Pulmonary artery endothelial cell (primary cell): ENCODE results near the gene SPATA22. TPM values are rescaled to one million over a fixed set of nuclear protein-coding genes. Genes with fewer than 3 reads are reported as not detected.
"Not testable (repeated sequence)": the region's sequence is repeated elsewhere in the genome, so short reads cannot be mapped to it uniquely, and the experiment has no call there.

Experiments used
- DNase-seq: peaks from one replicate; pipeline ENCODE4 v3.0.0-alpha.2; 2011; ENCODE audit warnings: low read depth, low spot score
- total RNA-seq: library from RNA; depleted of rRNA; stranded (reverse); fragments of >200 nt; gene quantifications from 2 replicates; pipeline ENCODE4 v1.2.3, GENCODE V29; 2014

The SPATA22 gene
- 0.07 TPM in 1 of 2 replicates, not detected in the other for total RNA-seq

GRCh38 chr17:3471599-3471998 is at the start of gene SPATA22:
Gene SPATA22, minus strand, starts transcription at chr17:3471819. Its CDS starts 2,494 bp downstream, at chr17:3469325.
- no peak for DNase-seq

- DNase-seq: not testable (repeated sequence)
Measured at GRCh38 chr17:3519472-3519871, 47.9 kb upstream of the SPATA22 start.

GRCh38 chr17:3514873-3515272 is 43.3 kb upstream of the SPATA22 start:
- no peak for DNase-seq

- DNase-seq: not testable (repeated sequence)
Measured at GRCh38 chr17:3514167-3514566, 42.5 kb upstream of the SPATA22 start.

GRCh38 chr17:3513305-3514035 is 41.9 kb upstream of the SPATA22 start:
- DNase-seq: no peak

GRCh38 chr17:3512505-3513171 is 41.0 kb upstream of the SPATA22 start:
- DNase-seq: no peak

- no peak for DNase-seq
Measured at GRCh38 chr17:3511852-3512504, 40.4 kb upstream of the SPATA22 start.

- no peak for DNase-seq
Measured at GRCh38 chr17:3510090-3510489, 38.5 kb upstream of the SPATA22 start.

- DNase-seq: no peak
Measured at GRCh38 chr17:3507869-3508268, 36.2 kb upstream of the SPATA22 start.

GRCh38 chr17:3507071-3507470 is 35.5 kb upstream of the SPATA22 start:
- DNase-seq: no peak

- no peak for DNase-seq
Measured at GRCh38 chr17:3506054-3506453, 34.4 kb upstream of the SPATA22 start.

- DNase-seq: no peak
Measured at GRCh38 chr17:3505008-3505407, 33.4 kb upstream of the SPATA22 start.

- DNase-seq: no peak
Measured at GRCh38 chr17:3503285-3503684, 31.7 kb upstream of the SPATA22 start.

- DNase-seq: no peak
Measured at GRCh38 chr17:3502466-3502865, 30.8 kb upstream of the SPATA22 start.

- DNase-seq: no peak
Measured at GRCh38 chr17:3501344-3501743, 29.7 kb upstream of the SPATA22 start.

- DNase-seq: no peak
Measured at GRCh38 chr17:3497101-3497500, 25.5 kb upstream of the SPATA22 start.

- DNase-seq: no peak
Measured at GRCh38 chr17:3485481-3486068, 14.0 kb upstream of the SPATA22 start.

GRCh38 chr17:3482852-3483251 is 11.2 kb upstream of the SPATA22 start:
- DNase-seq: no peak

- DNase-seq: no peak
Measured at GRCh38 chr17:3479988-3480387, 8.4 kb upstream of the SPATA22 start.

GRCh38 chr17:3475812-3476610 is 4.4 kb upstream of the SPATA22 start, which contains the start of gene ASPA:
Gene ASPA, plus strand, starts transcription at chr17:3475997. Its CDS starts 163 bp downstream, at chr17:3476160.
- no peak for DNase-seq

- no peak for DNase-seq
Measured at GRCh38 chr17:3475251-3475685, 3.6 kb upstream of the SPATA22 start.
